NT2/D1 (cell line): ENCODE data around the gene FFAR2.

ENCODE experiments used
- SUZ12 ChIP-seq: IDR thresholded peaks from 2 replicates; pipeline ENCODE4 v1.6.1; 2011; ENCODE audit not compliant: insufficient read length, insufficient read depth; ENCODE audit errors: extremely low read depth
- YY1 ChIP-seq: IDR thresholded peaks from 2 replicates; pipeline ENCODE4 v1.6.1; 2011; ENCODE audit not compliant: insufficient read length, insufficient read depth
- ZNF274 ChIP-seq: IDR thresholded peaks from 2 replicates; pipeline ENCODE4 v1.6.1; 2011; ENCODE audit warnings: mild to moderate bottlenecking, low read depth, low read length

GRCh38 chr19:35488677-35489076 is 40.6 kb downstream of the FFAR2 start:
- TF ChIP-seq YY1: no peak
- no peak for TF ChIP-seq ZNF274
- TF ChIP-seq SUZ12: no peak
